LNCAP (cell line): ENCODE measurements around the gene LRRN4CL.

ENCODE experiments used
- TF ChIP-seq, protein P1 (sequence below): fragments of 450-650 bp; IDR thresholded peaks from 2 replicates; pipeline ENCODE4 v1.5.1; 2017; ENCODE audit warnings: mild to moderate bottlenecking

Gene LRRN4CL

DNA sequence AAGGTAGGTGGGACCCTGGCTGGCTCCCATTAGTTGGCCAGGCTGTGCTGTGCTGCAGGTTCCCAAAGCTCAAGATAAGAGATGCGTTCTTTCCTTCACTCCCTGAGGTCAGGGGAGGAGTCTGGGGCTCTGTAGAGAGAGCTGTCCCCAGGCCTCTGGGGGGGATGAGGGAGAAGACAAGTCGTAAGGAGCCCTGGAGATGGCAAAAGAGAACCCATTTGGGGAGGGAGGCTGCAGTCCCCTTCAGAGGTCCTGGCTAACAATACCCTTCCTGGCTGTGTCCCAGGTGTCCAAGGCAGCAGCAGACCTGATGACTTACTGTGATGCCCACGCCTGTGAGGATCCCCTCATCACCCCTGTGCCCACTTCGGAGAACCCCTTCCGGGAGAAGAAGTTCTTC lies 19.1 kb upstream of the LRRN4CL start:
- TF ChIP-seq, protein P1, sequence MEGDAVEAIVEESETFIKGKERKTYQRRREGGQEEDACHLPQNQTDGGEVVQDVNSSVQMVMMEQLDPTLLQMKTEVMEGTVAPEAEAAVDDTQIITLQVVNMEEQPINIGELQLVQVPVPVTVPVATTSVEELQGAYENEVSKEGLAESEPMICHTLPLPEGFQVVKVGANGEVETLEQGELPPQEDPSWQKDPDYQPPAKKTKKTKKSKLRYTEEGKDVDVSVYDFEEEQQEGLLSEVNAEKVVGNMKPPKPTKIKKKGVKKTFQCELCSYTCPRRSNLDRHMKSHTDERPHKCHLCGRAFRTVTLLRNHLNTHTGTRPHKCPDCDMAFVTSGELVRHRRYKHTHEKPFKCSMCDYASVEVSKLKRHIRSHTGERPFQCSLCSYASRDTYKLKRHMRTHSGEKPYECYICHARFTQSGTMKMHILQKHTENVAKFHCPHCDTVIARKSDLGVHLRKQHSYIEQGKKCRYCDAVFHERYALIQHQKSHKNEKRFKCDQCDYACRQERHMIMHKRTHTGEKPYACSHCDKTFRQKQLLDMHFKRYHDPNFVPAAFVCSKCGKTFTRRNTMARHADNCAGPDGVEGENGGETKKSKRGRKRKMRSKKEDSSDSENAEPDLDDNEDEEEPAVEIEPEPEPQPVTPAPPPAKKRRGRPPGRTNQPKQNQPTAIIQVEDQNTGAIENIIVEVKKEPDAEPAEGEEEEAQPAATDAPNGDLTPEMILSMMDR = no peak

DNA sequence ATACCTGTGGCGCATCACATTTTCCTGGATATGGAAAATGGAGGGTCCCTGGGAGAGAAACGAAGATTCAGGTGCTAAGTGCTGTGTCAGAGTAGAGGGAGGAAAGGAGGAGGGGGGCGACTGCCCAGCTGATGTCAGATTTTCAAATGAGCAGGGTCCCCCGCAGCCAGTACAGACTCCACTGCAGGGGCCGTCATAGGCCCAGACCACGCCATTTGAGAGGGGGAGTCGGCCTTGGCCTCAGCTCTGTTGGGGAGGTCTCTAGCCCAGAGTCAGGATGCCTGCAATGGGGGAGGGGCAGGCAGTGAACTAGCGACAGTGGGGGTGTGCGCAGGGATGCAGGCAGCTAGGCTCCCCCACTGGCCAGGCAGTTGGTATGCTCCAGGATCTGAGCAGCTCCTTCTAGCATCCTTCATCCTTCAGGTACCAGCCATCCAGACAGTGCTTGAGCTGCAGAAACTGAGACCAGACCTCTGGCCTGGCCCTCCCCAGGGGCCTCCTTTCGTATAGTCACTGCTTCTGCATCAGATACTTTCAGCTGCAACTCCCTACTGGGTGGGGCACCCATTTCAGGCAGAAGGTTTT lies 18.0 kb upstream of the LRRN4CL start, which contains the start of the genes BSCL2 and GNG3:
Gene BSCL2 (minus strand): TSS at position 148 of the 585 bp plus-strand sequence. CDS start 229 bp downstream, outside the sequence.
Gene GNG3 (plus strand): TSS at position 400 of the 585 bp plus-strand sequence. CDS start 620 bp downstream, outside the sequence.
- TF ChIP-seq, protein P1 = no peak

DNA sequence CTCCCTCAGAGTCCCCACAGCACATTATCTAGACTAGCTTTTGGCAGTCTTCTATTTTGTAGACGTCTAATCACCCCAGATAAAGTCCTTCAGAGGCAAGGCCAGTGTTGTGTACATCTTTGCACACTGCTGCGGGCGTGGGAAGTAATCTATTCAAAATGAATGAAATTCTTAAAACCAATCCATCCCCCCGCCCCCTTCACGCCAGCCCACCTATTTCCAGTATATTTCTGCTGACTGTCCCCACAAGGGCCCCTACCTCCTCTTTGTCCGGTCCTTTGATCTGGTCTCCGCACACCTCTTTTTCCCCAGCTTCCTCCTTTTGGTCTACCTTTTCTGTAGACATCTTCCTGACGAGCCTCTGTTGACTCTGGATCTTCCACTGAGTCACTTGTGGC lies 17.5 kb upstream of the LRRN4CL start:
- TF ChIP-seq, protein P1 = no peak

DNA sequence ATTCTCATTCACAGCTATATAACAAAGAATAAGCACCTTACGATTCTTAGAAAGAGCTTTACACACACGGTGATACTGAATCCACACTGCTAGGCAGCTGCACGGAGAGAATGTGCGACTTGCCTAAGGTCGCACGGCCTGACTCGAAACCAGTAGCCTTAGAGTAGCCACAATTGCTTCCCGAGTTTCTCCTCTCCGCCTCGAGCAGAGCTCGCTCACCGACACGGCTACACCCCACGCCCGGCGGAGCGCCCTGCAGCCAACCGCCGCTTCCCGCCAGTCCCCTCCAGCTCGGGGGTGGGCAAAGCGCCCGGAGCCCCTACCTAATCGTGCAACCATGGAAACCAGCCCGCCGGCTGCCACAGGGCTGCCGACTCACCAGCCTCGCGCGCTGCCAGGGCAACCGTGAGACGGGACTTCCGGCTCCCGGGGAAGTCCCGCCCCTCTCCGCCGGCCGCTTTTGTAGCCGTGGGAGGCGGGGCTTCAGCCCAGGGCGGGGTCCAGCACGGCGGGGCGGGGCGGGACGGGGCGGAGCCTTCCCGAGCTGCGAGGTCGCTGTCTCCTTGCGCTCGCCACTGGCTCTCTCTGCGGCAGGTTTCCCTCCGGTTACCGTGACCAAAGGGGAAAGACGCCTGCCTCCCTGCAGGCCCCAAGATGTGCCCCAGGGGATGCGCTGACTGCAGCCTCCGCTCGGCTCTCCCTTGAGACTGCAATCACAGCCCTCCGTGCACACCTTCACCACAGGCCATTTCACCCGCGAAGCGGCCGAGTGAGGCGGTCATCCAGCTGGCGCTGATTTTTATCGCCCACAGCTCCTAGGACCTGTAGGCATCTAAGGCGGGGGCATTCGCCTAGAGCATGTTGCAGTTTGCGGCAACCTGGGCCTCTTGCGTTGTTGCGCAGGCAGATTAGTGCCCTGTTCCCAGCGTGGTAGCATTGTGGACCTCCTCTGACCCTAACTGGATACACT lies 16.8 kb upstream of the LRRN4CL start:
- TF ChIP-seq, protein P1 = no peak

DNA sequence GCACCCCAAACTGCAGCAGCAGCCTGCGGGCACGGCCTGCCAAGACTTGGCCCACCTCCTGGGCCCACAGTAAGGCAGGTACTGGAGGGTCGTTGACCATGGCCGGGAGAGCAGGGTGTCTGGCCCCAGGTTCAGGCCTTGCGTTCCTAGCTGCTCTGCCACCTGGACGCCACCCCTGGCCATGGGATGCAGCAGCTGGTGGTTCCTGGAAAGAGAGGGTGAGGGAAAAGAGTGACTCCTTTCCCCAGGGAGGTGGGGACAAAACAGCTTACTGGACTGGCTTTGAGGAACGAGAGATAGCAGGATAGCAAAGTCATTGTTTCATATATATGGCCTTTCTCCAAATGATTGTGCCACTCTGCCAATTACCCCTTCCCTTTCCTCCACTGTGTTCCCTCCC lies 16.1 kb upstream of the LRRN4CL start:
- TF ChIP-seq, protein P1 = peak; percentile 30; the same call in 1 of the 2 replicates

DNA sequence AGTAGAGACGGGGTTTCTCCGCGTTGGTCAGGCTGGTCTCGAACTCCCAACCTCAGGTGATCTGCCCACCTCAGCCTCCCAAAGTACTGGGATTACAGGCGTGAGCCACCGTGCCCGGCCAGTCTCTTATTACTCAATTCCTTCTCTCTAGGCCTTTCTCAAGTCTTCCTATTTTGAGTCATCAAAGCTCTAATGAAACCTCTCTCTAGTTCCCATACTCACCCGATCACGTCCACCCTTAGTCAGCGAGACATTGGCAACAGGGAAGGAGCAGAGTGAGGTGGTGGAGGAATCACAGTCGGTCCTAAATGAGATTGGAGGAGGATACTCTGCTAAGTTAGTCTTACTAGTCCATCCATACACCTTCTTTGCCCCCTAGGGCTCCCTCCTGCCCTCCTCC lies 12.9 kb upstream of the LRRN4CL start:
- TF ChIP-seq, protein P1 = no peak

DNA sequence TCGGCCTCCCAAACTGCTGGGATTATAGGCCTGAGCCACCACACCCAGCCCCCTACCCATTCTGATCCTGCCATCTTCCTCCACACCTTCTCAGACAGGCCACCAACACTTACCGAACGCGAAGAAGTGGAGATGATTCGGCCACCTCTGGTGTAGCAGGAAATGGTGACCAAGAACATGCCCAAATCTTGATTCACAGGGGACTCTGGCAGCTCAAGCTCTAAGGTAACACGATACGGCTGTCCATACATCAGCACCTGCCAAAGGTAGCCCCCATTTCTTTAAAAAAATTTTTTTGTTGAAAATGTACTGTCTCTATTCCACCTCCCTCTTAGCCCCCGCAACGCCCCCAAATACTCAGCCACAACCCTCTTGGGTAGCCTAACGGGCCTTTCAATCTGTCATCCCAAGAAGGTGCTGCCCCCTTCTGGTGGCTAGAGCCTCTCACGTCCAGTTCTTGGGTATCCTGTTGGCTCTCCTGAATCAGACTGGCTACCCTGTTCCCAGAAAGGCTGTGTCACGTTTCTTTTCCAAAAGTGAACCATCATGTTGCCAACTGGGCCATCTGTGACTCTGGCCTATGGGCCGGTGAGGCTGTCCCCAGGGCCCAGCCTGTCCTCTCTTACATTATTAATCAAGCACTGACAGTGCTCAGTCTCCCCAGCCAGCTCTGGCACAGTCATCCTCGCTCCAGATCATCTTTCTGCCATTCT lies 5.3 kb upstream of the LRRN4CL start:
- TF ChIP-seq, protein P1 = peak; percentile 82
